ENCODE results near the gene SLC26A9. TPM values are rescaled to one million over a fixed set of nuclear protein-coding genes. Genes with fewer than 3 reads are reported as not detected.

Gene SLC26A9
- total RNA-seq, 4 donors from 2014 or later = 1.6 to 4.8 (median 3.3) TPM

GRCh38 chr1:205976708-205977401 lies 33.6 kb upstream of the SLC26A9 start:
- Histone ChIP-seq H3K4me1 (peaks cover 0 to 21% of the 10 kb centered on the region in 2 donors), H3K27me3 (no peaks in the 10 kb centered on the region), H3K4me3 (replicated peaks in 1 of 3) (no peak overlapping the region), H3K9me3 (no peaks in the 10 kb centered on the region), H3K27ac (peak overlapping the region in 1 of 3 donors; percentile 41), H3K36me3 (no peaks in the 10 kb centered on the region)
- WGBS, 2 donors = 62 to 68% methylated on average over 8 of the region's 8 CpGs
- TF ChIP-seq POLR2A (IDR thresholded peaks at IDR 0.05) (no peak), CTCF (IDR thresholded peaks at IDR 0.05) (no peak)
- intact Hi-C loops (cut with DNase I) = loop anchor here (2.0 to 5.0 kb wide), 3 partner anchors 58 to 320 kb away; no protein-coding TSS in a partner anchor
- peak; percentile 16 to 21 for DNase-seq

GRCh38 chr1:205976036-205976435 lies 32.8 kb upstream of the SLC26A9 start:
- no peaks in the 10 kb centered on the region for H3K27me3 ChIP-seq
- DNase-seq = no peak
- 81 to 84% methylated on average over 2 to 4 of the region's 4 CpGs for WGBS, 2 donors
- H3K4me3 ChIP-seq (replicated peaks in 1 of 3) = no peak overlapping the region
- intact Hi-C loops (cut with DNase I) = loop anchor here (2.0 to 5.0 kb wide), 3 partner anchors 57 to 319 kb away; no protein-coding TSS in a partner anchor
- H3K9me3 ChIP-seq = no peaks in the 10 kb centered on the region
- H3K27ac ChIP-seq = peak overlapping the region in 1 of 3 donors; percentile 0
- H3K4me1 ChIP-seq = peaks cover 0 to 29% of the 10 kb centered on the region in 2 donors
- TF ChIP-seq CTCF (IDR thresholded peaks at IDR 0.05) (no peak), POLR2A (IDR thresholded peaks at IDR 0.05) (no peak)
- no peaks in the 10 kb centered on the region for H3K36me3 ChIP-seq

GRCh38 chr1:205975387-205975998 lies 32.2 kb upstream of the SLC26A9 start:
- Histone ChIP-seq H3K27me3 (no peaks in the 10 kb centered on the region), H3K27ac (no peak overlapping the region), H3K36me3 (no peaks in the 10 kb centered on the region), H3K4me3 (replicated peaks in 1 of 3) (no peak overlapping the region), H3K9me3 (no peaks in the 10 kb centered on the region), H3K4me1 (peaks cover 0 to 34% of the 10 kb centered on the region in 2 donors)
- WGBS, 2 donors = 79 to 82% methylated on average over 11 to 14 of the region's 15 CpGs
- DNase-seq = peak in 1 of 2 donors; percentile 21
- TF ChIP-seq POLR2A (IDR thresholded peaks at IDR 0.05) = no peak
- no peak for TF ChIP-seq CTCF (IDR thresholded peaks at IDR 0.05)
- intact Hi-C loops (cut with DNase I) = loop anchor here (5.0 kb wide), 2 partner anchors 183 to 318 kb away; no protein-coding TSS in a partner anchor

- H3K4me3 ChIP-seq (replicated peaks in 1 of 3) = no peak overlapping the region
- no peak for DNase-seq
- intact Hi-C loops (cut with DNase I) = loop anchor here (5.0 kb wide), 2 partner anchors 182 to 317 kb away; no protein-coding TSS in a partner anchor
- TF ChIP-seq POLR2A (IDR thresholded peaks at IDR 0.05) (no peak), CTCF (IDR thresholded peaks at IDR 0.05) (no peak)
- H3K36me3 ChIP-seq = no peaks in the 10 kb centered on the region
- no peaks in the 10 kb centered on the region for H3K9me3 ChIP-seq
- H3K4me1 ChIP-seq = peaks cover 0 to 35% of the 10 kb centered on the region in 2 donors
- H3K27me3 ChIP-seq = no peaks in the 10 kb centered on the region
- H3K27ac ChIP-seq = no peak overlapping the region
- WGBS, 2 donors = 86 to 94% methylated on average over 3 of the region's 3 CpGs
Measured at GRCh38 chr1:205974712-205975111, 31.5 kb upstream of the SLC26A9 start.
